Endodermal cell (in vitro differentiated cells): ENCODE results near the gene UBA52. TPM values are rescaled to one million over a fixed set of nuclear protein-coding genes. Genes with fewer than 3 reads are reported as not detected.
"Not testable (repeated sequence)": the region's sequence is repeated elsewhere in the genome, so short reads cannot be mapped to it uniquely, and the experiment has no call there.

Experiments
- DNase-seq: peaks from one replicate; pipeline ENCODE4 v3.0.0-alpha.2; 2017
- H3K27ac ChIP-seq: 2 replicates; pipeline ENCODE4 v1.5.1; 2013; ENCODE audit warnings: mild to moderate bottlenecking, low read depth, low read length, moderate library complexity
- H3K27me3 ChIP-seq: 2 replicates; pipeline ENCODE4 v1.6.1; 2013; ENCODE audit warnings: mild to moderate bottlenecking, low read length, moderate library complexity; ENCODE audit not compliant: insufficient read depth, control insufficient read depth, poor library complexity, severe bottlenecking
- H3K36me3 ChIP-seq: 2 replicates; pipeline ENCODE4 v1.7.0; 2013; ENCODE audit warnings: mild to moderate bottlenecking, low read length, moderate library complexity; ENCODE audit not compliant: control insufficient read depth, insufficient read depth
- H3K4me1 ChIP-seq: one replicate; pipeline ENCODE4 v1.7.0; 2013; ENCODE audit warnings: low read length; ENCODE audit not compliant: control insufficient read depth, insufficient read depth
- H3K4me3 ChIP-seq: 2 replicates; pipeline ENCODE4 v1.5.1; 2013; ENCODE audit warnings: mild to moderate bottlenecking, low read length, moderate library complexity
- H3K9ac ChIP-seq: 2 replicates; pipeline ENCODE4 v1.6.1; 2013; ENCODE audit warnings: mild to moderate bottlenecking, low read length, moderate library complexity; ENCODE audit not compliant: poor library complexity, severe bottlenecking; ENCODE audit errors: extremely low read depth
- H3K9me3 ChIP-seq: 2 replicates; pipeline ENCODE4 v1.6.1; 2013; ENCODE audit warnings: mild to moderate bottlenecking, low read length, moderate library complexity; ENCODE audit not compliant: control insufficient read depth
- H3K27ac Mint-ChIP-seq: 2 replicates; pipeline ENCODE4 v1.8.0; 2020; ENCODE audit warnings: mixed read lengths
- H3K27me3 Mint-ChIP-seq: 2 replicates; pipeline ENCODE4 v1.8.0; 2021; ENCODE audit warnings: mild to moderate bottlenecking, mixed read lengths; ENCODE audit not compliant: insufficient read depth
- H3K36me3 Mint-ChIP-seq: 2 replicates; pipeline ENCODE4 v1.8.0; 2020; ENCODE audit warnings: low read depth, mixed read lengths
- H3K4me1 Mint-ChIP-seq: 2 replicates; pipeline ENCODE4 v1.8.0; 2020; ENCODE audit warnings: mixed read lengths
- H3K4me3 Mint-ChIP-seq: 2 replicates; pipeline ENCODE4 v1.8.0; 2020; ENCODE audit warnings: mild to moderate bottlenecking, moderate library complexity, mixed read lengths
- H3K9me3 Mint-ChIP-seq: 2 replicates; pipeline ENCODE4 v1.8.0; 2020; ENCODE audit warnings: mild to moderate bottlenecking, mixed read lengths
- CTCF ChIP-seq: fragments of 200-600 bp; sonication (generic); conservative IDR thresholded peaks from 2 replicates; pipeline ENCODE4 v1.5.0; 2021; ENCODE audit warnings: antibody characterized with exemption, mild to moderate bottlenecking
- WGBS, 2 experiments: methylation state at CpG; one replicate each; pipeline versions ENCODE4 v1.1.5 to v1.1.7; 2013; ENCODE audit warnings: missing lambda C conversion rate in 2 of 2, mixed read lengths in 1 of 2; ENCODE audit not compliant: insufficient coverage in 1 of 2, insufficient read length in 1 of 2; 5-methylcytosine and 5-hydroxymethylcytosine counted together
- long read RNA-seq, 4 experiments: library from polyadenylated mRNA in 2 of 4; library from RNA in 1 of 4; library from capped mRNA in 1 of 4; stranded (forward) in 3 of 4; unstranded in 1 of 4; transcript quantifications; one replicate each; pipeline ENCODE4 v2.0.0, GENCODE V29; 2020 to 2021; ENCODE audit warnings: inconsistent platforms in 1 of 4
- polyA plus RNA-seq, 2 experiments: library from polyadenylated mRNA; stranded (reverse); fragments of 50-300 nt; gene quantifications; one replicate each; pipeline ENCODE4 v1.2.3, GENCODE V29; 2013
- total RNA-seq, 2 donors: library from RNA; stranded (reverse); fragmentation: NEBNext Ultra II Directional in 1 of 2; extraction: Animal tissue kit (Norgen Biotek cat#: 25700) in 1 of 2; gene quantifications; 2 replicates in 1 of 2; 3 replicates in 1 of 2; pipeline ENCODE4 v1.2.1, GENCODE V29; 2021

The UBA52 gene
- total RNA-seq, result 1,000 to 10,000 TPM; 1,143 to 1,222 TPM
- 1,238 TPM for polyA plus RNA-seq (2013, experiment 1 of 2)
- polyA plus RNA-seq (2013, experiment 2 of 2), result 1,200 TPM
- long read RNA-seq, experiment 1, transcript UBA52-202 (5 exons, 2,845 nt), result minor isoform, 89 of 448 reads
- long read RNA-seq, experiment 1, transcript UBA52-209 (4 exons, 514 nt), result major isoform, 262 of 448 reads
- long read RNA-seq, experiment 1, transcript UBA52-201 (5 exons, 572 nt), result minor isoform, 59 of 448 reads
- long read RNA-seq, experiment 1, partial matches to known transcripts, result 22 of 448 reads
- long read RNA-seq, experiment 1, other reads (novel, unspliced or antisense), result 13 of 448 reads
- long read RNA-seq, experiment 2, transcript UBA52-201 (5 exons, 572 nt), result major isoform, 77 of 153 reads
- long read RNA-seq, experiment 2, transcript UBA52-202 (5 exons, 2,845 nt), result minor isoform, 50 of 153 reads
- long read RNA-seq, experiment 2, transcript UBA52-209 (4 exons, 514 nt), result minor isoform, 14 of 153 reads
- long read RNA-seq, experiment 2, partial matches to known transcripts, result 6 of 153 reads
- long read RNA-seq, experiment 2, other reads (novel, unspliced or antisense), result 3 of 153 reads
- long read RNA-seq, experiment 3, transcript UBA52-201 (5 exons, 572 nt), result major isoform, 254 of 369 reads
- long read RNA-seq, experiment 3, transcript UBA52-202 (5 exons, 2,845 nt), result minor isoform, 55 of 369 reads
- long read RNA-seq, experiment 3, transcript UBA52-209 (4 exons, 514 nt), result minor isoform, 40 of 369 reads
- long read RNA-seq, experiment 3, partial matches to known transcripts, result 4 of 369 reads
- long read RNA-seq, experiment 3, other reads (novel, unspliced or antisense), result 9 of 369 reads
- long read RNA-seq, experiment 4, partial matches to known transcripts, result 5 of 11 reads
- long read RNA-seq, experiment 4, other reads (novel, unspliced or antisense), result 0 of 11 reads

GRCh38 chr19:18571564-18572344 lies at the start of gene UBA52:
Gene UBA52 (plus strand): TSS chr19:18571857. CDS start chr19:18573301, 1,444 bp downstream.
- peak; percentile 99 for DNase-seq
- H3K9ac ChIP-seq, result peak within 1 kb of the TSS; percentile 95
- peaks cover 68% of the 10 kb centered on the region for H3K36me3 Mint-ChIP-seq
- peaks cover 10% of the 10 kb centered on the region for H3K4me1 Mint-ChIP-seq
- peak within 1 kb of the TSS; percentile 99 for H3K4me3 ChIP-seq
- peak within 1 kb of the TSS; percentile 57 for H3K27ac ChIP-seq
- no peaks in the 10 kb centered on the region for H3K9me3 ChIP-seq
- 0 to 2% methylated on average over 11 to 75 of the region's 75 CpGs for WGBS, 2 experiments
- H3K27me3 ChIP-seq, result no peaks in the 10 kb centered on the region
- H3K36me3 ChIP-seq, result peaks cover 75% of the 10 kb centered on the region
- H3K4me1 ChIP-seq, result peaks cover 7% of the 10 kb centered on the region
- peak within 1 kb of the TSS; percentile 88 for H3K27ac Mint-ChIP-seq
- H3K27me3 Mint-ChIP-seq, result no peaks in the 10 kb centered on the region
- H3K9me3 Mint-ChIP-seq, result peaks cover 2% of the 10 kb centered on the region
- no peak for TF ChIP-seq CTCF
- H3K4me3 Mint-ChIP-seq, result peak within 1 kb of the TSS; percentile 90

- H3K9ac ChIP-seq, result peak overlapping the region; percentile 25
- Mint-ChIP-seq H3K9me3 (no peaks in the 10 kb centered on the region), H3K4me1 (peaks cover 11% of the 10 kb centered on the region), H3K27me3 (peaks cover 1% of the 10 kb centered on the region), H3K36me3 (no peaks in the 10 kb centered on the region), H3K27ac (peak overlapping the region; percentile 94), H3K4me3 (peak overlapping the region; percentile 91)
- DNase-seq, result peak; percentile 100
- WGBS, 2 experiments, result 2% methylated on average over 8 to 50 of the region's 51 CpGs
- no peaks in the 10 kb centered on the region for H3K36me3 ChIP-seq
- H3K4me3 ChIP-seq, result peak overlapping the region; percentile 95
- H3K9me3 ChIP-seq, result no peaks in the 10 kb centered on the region
- H3K27me3 ChIP-seq, result no peaks in the 10 kb centered on the region
- no peak for TF ChIP-seq CTCF
- no peaks in the 10 kb centered on the region for H3K4me1 ChIP-seq
- H3K27ac ChIP-seq, result peak overlapping the region; percentile 82
Measured at GRCh38 chr19:18522124-18522861, 49.4 kb upstream of the UBA52 start.

- not testable (repeated sequence) for H3K4me3 ChIP-seq, DNase-seq, H3K9me3 Mint-ChIP-seq, H3K36me3 ChIP-seq, H3K9me3 ChIP-seq, H3K27me3 Mint-ChIP-seq, H3K36me3 Mint-ChIP-seq, H3K4me1 ChIP-seq, H3K27me3 ChIP-seq
- H3K9ac ChIP-seq, result peak overlapping the region; percentile 25
- Mint-ChIP-seq H3K4me1 (peaks cover 11% of the 10 kb centered on the region), H3K4me3 (peak overlapping the region; percentile 91), H3K27ac (peak overlapping the region; percentile 94)
- WGBS, 2 experiments, result 82 to 89% methylated on average over 15 to 19 of the region's 19 CpGs
- H3K27ac ChIP-seq, result peak overlapping the region; percentile 82
Measured at GRCh38 chr19:18522862-18523440, 48.7 kb upstream of the UBA52 start.
